SK-N-SH (cell line): ENCODE results near the gene NTM. TPM values are rescaled to one million over a fixed set of nuclear protein-coding genes. Genes with fewer than 3 reads are reported as not detected.

ENCODE experiments used
- CTCF ChIA-PET: fragments of 300-600, 350-600 bp; formaldehyde crosslinking; extraction: SDS; loops from one replicate; lab custom pipeline; 2021; lab: Yijun Ruan, JAX
- POLR2A ChIA-PET: fragments of 350-600 bp; sonication (Branson Sonifier 250); formaldehyde crosslinking; extraction: SDS; loops from one replicate; lab custom pipeline; 2020; ENCODE audit warnings: antibody characterized with exemption, inconsistent platforms; lab: Yijun Ruan, JAX
- DNase-seq: peaks from one replicate; pipeline ENCODE4 v3.0.0; 2012
- H2AFZ ChIP-seq: fragments of 200-600 bp; sonication (generic); 2 replicates; pipeline ENCODE4 v1.8.1; 2016; ENCODE audit warnings: antibody characterized with exemption, mild to moderate bottlenecking, low read depth
- H3F3A ChIP-seq: fragments of 200-600 bp; sonication (generic); replicated peaks from 2 replicates; pipeline ENCODE3; 2016; ENCODE audit warnings: antibody characterized with exemption, mild to moderate bottlenecking; ENCODE audit not compliant: insufficient read depth
- H3K27ac ChIP-seq, 2 experiments: fragments of 200-500 bp in 1 of 2; fragments of 200-600 bp in 1 of 2; sonication (Bioruptor generic) in 1 of 2; sonication (generic), shearing (Covaris generic) in 1 of 2; 2 replicates each; pipeline versions ENCODE4 v1.5.1 to v1.6.1; 2014 to 2016; ENCODE audit warnings: low read depth in 2 of 2, inconsistent platforms in 1 of 2, low read length in 1 of 2, mild to moderate bottlenecking in 1 of 2, mixed read lengths in 1 of 2
- H3K27me3 ChIP-seq: fragments of 200-600 bp; sonication (generic), shearing (Covaris generic); 2 replicates; pipeline ENCODE4 v1.6.1; 2016; ENCODE audit warnings: mixed run types; ENCODE audit not compliant: insufficient read depth
- H3K36me3 ChIP-seq, 2 experiments: fragments of 200-500 bp in 1 of 2; fragments of 200-600 bp in 1 of 2; sonication (Bioruptor generic) in 1 of 2; sonication (generic) in 1 of 2; replicated peaks in 1 of 2; 2 replicates each; pipeline versions ENCODE3 to v1.5.1; 2014 to 2016; ENCODE audit warnings: low read length in 1 of 2, mild to moderate bottlenecking in 1 of 2; ENCODE audit not compliant: insufficient read depth in 2 of 2, control insufficient read depth in 1 of 2
- H3K4me1 ChIP-seq, 2 experiments: fragments of 200-500 bp in 1 of 2; fragments of 200-600 bp in 1 of 2; sonication (Bioruptor generic) in 1 of 2; sonication (generic), shearing (Covaris generic) in 1 of 2; 2 replicates each; pipeline versions ENCODE4 v1.5.1 to v1.6.1; 2014 to 2016; ENCODE audit warnings: low read depth in 1 of 2, low read length in 1 of 2, mixed run types in 1 of 2; ENCODE audit not compliant: insufficient read depth in 2 of 2, control insufficient read depth in 1 of 2
- H3K4me2 ChIP-seq: fragments of 200-600 bp; sonication (generic), shearing (Covaris generic); 2 replicates; pipeline ENCODE4 v1.6.1; 2017; ENCODE audit warnings: mixed run types
- H3K4me3 ChIP-seq, 2 experiments: fragments of 200-500 bp in 1 of 2; fragments of 200-600 bp in 1 of 2; sonication (Bioruptor generic) in 1 of 2; sonication (generic), shearing (Covaris generic) in 1 of 2; 2 replicates each; pipeline versions ENCODE4 v1.5.1 to v1.8.1; 2014 to 2016; ENCODE audit warnings: low read depth in 2 of 2, inconsistent platforms in 1 of 2, low read length in 1 of 2, mild to moderate bottlenecking in 1 of 2, mixed read lengths in 1 of 2, moderate library complexity in 1 of 2
- H3K79me2 ChIP-seq: fragments of 200-600 bp; sonication (generic); 2 replicates; pipeline ENCODE4 v1.8.1; 2017; ENCODE audit warnings: mild to moderate bottlenecking; ENCODE audit not compliant: insufficient read depth
- H3K9ac ChIP-seq: fragments of 200-600 bp; sonication (generic); 2 replicates; pipeline ENCODE4 v1.6.1; 2017; ENCODE audit warnings: mixed run types
- H3K9me2 ChIP-seq: fragments of 200-600 bp; sonication (generic); 2 replicates; pipeline ENCODE4 v1.6.1; 2017; ENCODE audit warnings: mixed run types
- H3K9me3 ChIP-seq: fragments of 200-600 bp; sonication (generic); 2 replicates; pipeline ENCODE4 v1.6.1; 2017; ENCODE audit warnings: mixed run types, mild to moderate bottlenecking, moderate library complexity
- H4K20me1 ChIP-seq: fragments of 200-600 bp; sonication (generic); 2 replicates; pipeline ENCODE4 v1.6.1; 2017; ENCODE audit warnings: mild to moderate bottlenecking, mixed run types; ENCODE audit not compliant: insufficient read depth
- ELF1 ChIP-seq: IDR thresholded peaks from 2 replicates; pipeline ENCODE4 v1.4.0; 2012
- SIN3A ChIP-seq: IDR thresholded peaks from 2 replicates; pipeline ENCODE4 v1.6.1; 2012; ENCODE audit warnings: low read depth, mild to moderate bottlenecking, low read length, moderate library complexity, borderline replicate concordance
- WGBS: methylation state at CpG from one replicate; pipeline ENCODE4 v1.1.6; 2017; ENCODE audit warnings: low lambda C conversion rate; 5-methylcytosine and 5-hydroxymethylcytosine counted together
- polyA plus RNA-seq, 3 experiments: library from polyadenylated mRNA; depleted of rRNA; stranded (reverse); fragments of >200 nt; gene quantifications; 2 replicates each; pipeline ENCODE4 v1.2.3, GENCODE V29; 2012
- TF ChIP-seq, protein P1 (sequence below): IDR thresholded peaks from 2 replicates; pipeline ENCODE4; 2012
- TF ChIP-seq, protein P2 (sequence below): IDR thresholded peaks from 2 replicates; pipeline ENCODE4 v1.6.1; 2012; ENCODE audit warnings: mild to moderate bottlenecking, low read depth, low read length, moderate library complexity
- TF ChIP-seq, protein P3 (sequence below): fragments of 200-600 bp; sonication (generic); IDR thresholded peaks from 2 replicates; pipeline ENCODE4 v1.6.1; 2017; ENCODE audit warnings: antibody characterized with exemption, mild to moderate bottlenecking, moderate library complexity

Gene NTM
- polyA plus RNA-seq, 1 of the 3 experiments (the other 2 are of a cell fraction) = 20.0 TPM

DNA sequence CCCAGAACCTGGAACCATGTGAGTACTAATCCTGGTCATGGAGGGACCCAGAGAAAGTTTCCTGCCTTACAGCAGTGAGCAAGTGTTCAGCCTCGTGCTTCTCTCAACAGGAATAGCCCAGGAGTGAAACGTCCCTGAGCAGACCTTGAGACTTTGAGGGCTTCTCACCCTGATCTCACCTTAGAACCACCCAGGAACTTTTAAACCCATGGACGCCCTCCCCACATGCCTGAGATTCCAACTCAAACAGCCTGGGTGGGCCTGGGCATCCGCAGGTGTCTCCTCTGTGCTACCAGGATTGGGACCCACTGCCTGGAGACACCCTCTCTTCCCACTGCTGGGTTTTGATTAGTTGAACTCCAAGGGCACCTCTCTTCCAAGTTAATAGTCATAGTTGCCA, 297.2 kb downstream of the NTM start:
- ChIA-PET POLR2A (no interaction called here), CTCF (interaction anchor here (0.6 to 1.6 kb wide), 3 partner anchors 33 to 603 kb away, joined by 3 to 6 read pairs (median 6); no protein-coding TSS in a partner anchor)
- Histone ChIP-seq H3K9me2 (no peaks in the 10 kb centered on the region), H3K4me2 (no peak overlapping the region), H3K4me1 (no peaks in the 10 kb centered on the region), H3K27ac (no peak overlapping the region), H4K20me1 (no peaks in the 10 kb centered on the region), H3K79me2 (no peaks in the 10 kb centered on the region), H2AFZ (no peak overlapping the region), H3K9me3 (no peaks in the 10 kb centered on the region), H3F3A (no peaks in the 10 kb centered on the region), H3K27me3 (no peaks in the 10 kb centered on the region), H3K36me3 (no peaks in the 10 kb centered on the region), H3K9ac (no peak overlapping the region), H3K4me3 (no peak overlapping the region)
- WGBS = 19% methylated on average over 4 of the region's 4 CpGs
- DNase-seq = no peak
- TF ChIP-seq, protein P1, sequence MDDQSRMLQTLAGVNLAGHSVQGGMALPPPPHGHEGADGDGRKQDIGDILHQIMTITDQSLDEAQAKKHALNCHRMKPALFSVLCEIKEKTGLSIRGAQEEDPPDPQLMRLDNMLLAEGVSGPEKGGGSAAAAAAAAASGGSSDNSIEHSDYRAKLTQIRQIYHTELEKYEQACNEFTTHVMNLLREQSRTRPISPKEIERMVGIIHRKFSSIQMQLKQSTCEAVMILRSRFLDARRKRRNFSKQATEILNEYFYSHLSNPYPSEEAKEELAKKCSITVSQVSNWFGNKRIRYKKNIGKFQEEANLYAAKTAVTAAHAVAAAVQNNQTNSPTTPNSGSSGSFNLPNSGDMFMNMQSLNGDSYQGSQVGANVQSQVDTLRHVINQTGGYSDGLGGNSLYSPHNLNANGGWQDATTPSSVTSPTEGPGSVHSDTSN = no peak
- TF ChIP-seq, protein P2, sequence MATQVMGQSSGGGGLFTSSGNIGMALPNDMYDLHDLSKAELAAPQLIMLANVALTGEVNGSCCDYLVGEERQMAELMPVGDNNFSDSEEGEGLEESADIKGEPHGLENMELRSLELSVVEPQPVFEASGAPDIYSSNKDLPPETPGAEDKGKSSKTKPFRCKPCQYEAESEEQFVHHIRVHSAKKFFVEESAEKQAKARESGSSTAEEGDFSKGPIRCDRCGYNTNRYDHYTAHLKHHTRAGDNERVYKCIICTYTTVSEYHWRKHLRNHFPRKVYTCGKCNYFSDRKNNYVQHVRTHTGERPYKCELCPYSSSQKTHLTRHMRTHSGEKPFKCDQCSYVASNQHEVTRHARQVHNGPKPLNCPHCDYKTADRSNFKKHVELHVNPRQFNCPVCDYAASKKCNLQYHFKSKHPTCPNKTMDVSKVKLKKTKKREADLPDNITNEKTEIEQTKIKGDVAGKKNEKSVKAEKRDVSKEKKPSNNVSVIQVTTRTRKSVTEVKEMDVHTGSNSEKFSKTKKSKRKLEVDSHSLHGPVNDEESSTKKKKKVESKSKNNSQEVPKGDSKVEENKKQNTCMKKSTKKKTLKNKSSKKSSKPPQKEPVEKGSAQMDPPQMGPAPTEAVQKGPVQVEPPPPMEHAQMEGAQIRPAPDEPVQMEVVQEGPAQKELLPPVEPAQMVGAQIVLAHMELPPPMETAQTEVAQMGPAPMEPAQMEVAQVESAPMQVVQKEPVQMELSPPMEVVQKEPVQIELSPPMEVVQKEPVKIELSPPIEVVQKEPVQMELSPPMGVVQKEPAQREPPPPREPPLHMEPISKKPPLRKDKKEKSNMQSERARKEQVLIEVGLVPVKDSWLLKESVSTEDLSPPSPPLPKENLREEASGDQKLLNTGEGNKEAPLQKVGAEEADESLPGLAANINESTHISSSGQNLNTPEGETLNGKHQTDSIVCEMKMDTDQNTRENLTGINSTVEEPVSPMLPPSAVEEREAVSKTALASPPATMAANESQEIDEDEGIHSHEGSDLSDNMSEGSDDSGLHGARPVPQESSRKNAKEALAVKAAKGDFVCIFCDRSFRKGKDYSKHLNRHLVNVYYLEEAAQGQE = no peak
- no peak for TF ChIP-seq ELF1
- no peak for TF ChIP-seq SIN3A

GRCh38 chr11:131668500-131669400, 298.3 kb downstream of the NTM start:
- Histone ChIP-seq H4K20me1 (no peaks in the 10 kb centered on the region), H3K27ac (no peak overlapping the region), H3F3A (no peaks in the 10 kb centered on the region), H3K4me2 (no peak overlapping the region), H3K9me2 (no peaks in the 10 kb centered on the region), H3K4me1 (no peaks in the 10 kb centered on the region), H3K36me3 (no peaks in the 10 kb centered on the region), H3K4me3 (peak overlapping the region in 1 of 2 experiments; percentile 11; a peak in 1 of 4 replicates), H3K9me3 (no peaks in the 10 kb centered on the region), H2AFZ (no peak overlapping the region), H3K27me3 (no peaks in the 10 kb centered on the region), H3K9ac (no peak overlapping the region), H3K79me2 (no peaks in the 10 kb centered on the region)
- TF ChIP-seq, protein P1 = no peak
- TF ChIP-seq, protein P3, sequence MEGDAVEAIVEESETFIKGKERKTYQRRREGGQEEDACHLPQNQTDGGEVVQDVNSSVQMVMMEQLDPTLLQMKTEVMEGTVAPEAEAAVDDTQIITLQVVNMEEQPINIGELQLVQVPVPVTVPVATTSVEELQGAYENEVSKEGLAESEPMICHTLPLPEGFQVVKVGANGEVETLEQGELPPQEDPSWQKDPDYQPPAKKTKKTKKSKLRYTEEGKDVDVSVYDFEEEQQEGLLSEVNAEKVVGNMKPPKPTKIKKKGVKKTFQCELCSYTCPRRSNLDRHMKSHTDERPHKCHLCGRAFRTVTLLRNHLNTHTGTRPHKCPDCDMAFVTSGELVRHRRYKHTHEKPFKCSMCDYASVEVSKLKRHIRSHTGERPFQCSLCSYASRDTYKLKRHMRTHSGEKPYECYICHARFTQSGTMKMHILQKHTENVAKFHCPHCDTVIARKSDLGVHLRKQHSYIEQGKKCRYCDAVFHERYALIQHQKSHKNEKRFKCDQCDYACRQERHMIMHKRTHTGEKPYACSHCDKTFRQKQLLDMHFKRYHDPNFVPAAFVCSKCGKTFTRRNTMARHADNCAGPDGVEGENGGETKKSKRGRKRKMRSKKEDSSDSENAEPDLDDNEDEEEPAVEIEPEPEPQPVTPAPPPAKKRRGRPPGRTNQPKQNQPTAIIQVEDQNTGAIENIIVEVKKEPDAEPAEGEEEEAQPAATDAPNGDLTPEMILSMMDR = peak; percentile 73
- 34% methylated on average over 11 of the region's 11 CpGs for WGBS
- DNase-seq = peak; percentile 60
- POLR2A ChIA-PET = no interaction called here
- CTCF ChIA-PET = interaction anchor here (0.7 to 3.1 kb wide), 11 partner anchors 9 to 604 kb away, joined by 3 to 13 read pairs (median 4); no protein-coding TSS in a partner anchor
